Measurements from ENCODE around the gene ALPG.
"Not testable (repeated sequence)": the region's sequence is repeated elsewhere in the genome, so short reads cannot be mapped to it uniquely, and the experiment has no call there.

Gene ALPG

GRCh38 chr2:232406556-232407310 lies at the start of gene ALPG:
TSS of gene ALPG (plus strand) at chr2:232406844. CDS start at chr2:232406895, 51 bp downstream.
- Histone ChIP-seq H3K27me3 (ENCODE audit: insufficient read depth, poor library complexity, severe bottlenecking) (peaks cover 12% of the 10 kb centered on the region), H3K4me3 (ENCODE audit: severe bottlenecking) (no peak within 1 kb of the TSS), H3K4me1 (ENCODE audit: insufficient read depth, poor library complexity, severe bottlenecking) (no peaks in the 10 kb centered on the region), H3K36me3 (ENCODE audit: low read depth) (no peaks in the 10 kb centered on the region), H3K27ac (ENCODE audit: poor library complexity, severe bottlenecking) (no peak within 1 kb of the TSS), H3K9me3 (ENCODE audit: severe bottlenecking) (no peaks in the 10 kb centered on the region)
- DNase-seq (ENCODE audit: low spot score), result no peak
- no peak for ATAC-seq (ENCODE audit: low read depth)
- TF ChIP-seq CTCF (IDR thresholded peaks at IDR 0.05; ENCODE audit: poor library complexity, severe bottlenecking), result no peak

GRCh38 chr2:232361646-232362045 lies 45.0 kb upstream of the ALPG start:
- DNase-seq (ENCODE audit: low spot score), result peak; percentile 1
- Histone ChIP-seq H3K4me3 (ENCODE audit: severe bottlenecking) (no peak overlapping the region), H3K27ac (ENCODE audit: poor library complexity, severe bottlenecking) (no peak overlapping the region), H3K9me3 (ENCODE audit: severe bottlenecking) (no peaks in the 10 kb centered on the region), H3K4me1 (ENCODE audit: insufficient read depth, poor library complexity, severe bottlenecking) (no peaks in the 10 kb centered on the region), H3K36me3 (ENCODE audit: low read depth) (no peaks in the 10 kb centered on the region), H3K27me3 (ENCODE audit: insufficient read depth, poor library complexity, severe bottlenecking) (no peaks in the 10 kb centered on the region)
- ATAC-seq (ENCODE audit: low read depth), result no peak
- no peak for TF ChIP-seq CTCF (IDR thresholded peaks at IDR 0.05; ENCODE audit: poor library complexity, severe bottlenecking)

- H3K36me3 ChIP-seq (ENCODE audit: low read depth), result no peaks in the 10 kb centered on the region
- no peak overlapping the region for H3K27ac ChIP-seq (ENCODE audit: poor library complexity, severe bottlenecking)
- H3K27me3 ChIP-seq (ENCODE audit: insufficient read depth, poor library complexity, severe bottlenecking), result no peaks in the 10 kb centered on the region
- H3K4me1 ChIP-seq (ENCODE audit: insufficient read depth, poor library complexity, severe bottlenecking), result no peaks in the 10 kb centered on the region
- no peak for TF ChIP-seq CTCF (IDR thresholded peaks at IDR 0.05; ENCODE audit: poor library complexity, severe bottlenecking)
- H3K4me3 ChIP-seq (ENCODE audit: severe bottlenecking), result no peak overlapping the region
- no peak for ATAC-seq (ENCODE audit: low read depth)
- H3K9me3 ChIP-seq (ENCODE audit: severe bottlenecking), result no peaks in the 10 kb centered on the region
- DNase-seq (ENCODE audit: low spot score), result peak; percentile 42
Observed at GRCh38 chr2:232362174-232362900, 44.3 kb upstream of the ALPG start.

GRCh38 chr2:232363064-232363783 lies 43.4 kb upstream of the ALPG start:
- H3K36me3 ChIP-seq (ENCODE audit: low read depth); H3K4me1 ChIP-seq (ENCODE audit: insufficient read depth, poor library complexity, severe bottlenecking); H3K27me3 ChIP-seq (ENCODE audit: insufficient read depth, poor library complexity, severe bottlenecking); H3K4me3 ChIP-seq (ENCODE audit: severe bottlenecking); H3K9me3 ChIP-seq (ENCODE audit: severe bottlenecking); H3K27ac ChIP-seq (ENCODE audit: poor library complexity, severe bottlenecking); ATAC-seq (ENCODE audit: low read depth): not testable (repeated sequence)
- DNase-seq (ENCODE audit: low spot score), result peak; percentile 34

- Histone ChIP-seq H3K36me3 (ENCODE audit: low read depth) (no peaks in the 10 kb centered on the region), H3K9me3 (ENCODE audit: severe bottlenecking) (no peaks in the 10 kb centered on the region), H3K27me3 (ENCODE audit: insufficient read depth, poor library complexity, severe bottlenecking) (no peaks in the 10 kb centered on the region), H3K27ac (ENCODE audit: poor library complexity, severe bottlenecking) (no peak overlapping the region), H3K4me3 (ENCODE audit: severe bottlenecking) (no peak overlapping the region), H3K4me1 (ENCODE audit: insufficient read depth, poor library complexity, severe bottlenecking) (no peaks in the 10 kb centered on the region)
- no peak for TF ChIP-seq CTCF (IDR thresholded peaks at IDR 0.05; ENCODE audit: poor library complexity, severe bottlenecking)
- ATAC-seq (ENCODE audit: low read depth), result no peak
- peak; percentile 34 for DNase-seq (ENCODE audit: low spot score)
Observed at GRCh38 chr2:232363784-232364615, 42.6 kb upstream of the ALPG start.

- H3K4me3 ChIP-seq (ENCODE audit: severe bottlenecking); H3K9me3 ChIP-seq (ENCODE audit: severe bottlenecking); H3K4me1 ChIP-seq (ENCODE audit: insufficient read depth, poor library complexity, severe bottlenecking); H3K36me3 ChIP-seq (ENCODE audit: low read depth); H3K27me3 ChIP-seq (ENCODE audit: insufficient read depth, poor library complexity, severe bottlenecking); H3K27ac ChIP-seq (ENCODE audit: poor library complexity, severe bottlenecking); ATAC-seq (ENCODE audit: low read depth): not testable (repeated sequence)
- peak; percentile 22 for DNase-seq (ENCODE audit: low spot score)
Observed at GRCh38 chr2:232364806-232365594, 41.6 kb upstream of the ALPG start.

Data from RWPE2 (cell line).